SK-N-SH (cell line): ENCODE results near the gene BTBD9. TPM values are rescaled to one million over a fixed set of nuclear protein-coding genes. Genes with fewer than 3 reads are reported as not detected.

Experiments used
- CTCF ChIA-PET: fragments of 300-600, 350-600 bp; formaldehyde crosslinking; extraction: SDS; loops from one replicate; lab custom pipeline; 2021; lab: Yijun Ruan, JAX
- POLR2A ChIA-PET: fragments of 350-600 bp; sonication (Branson Sonifier 250); formaldehyde crosslinking; extraction: SDS; loops from one replicate; lab custom pipeline; 2020; ENCODE audit warnings: antibody characterized with exemption, inconsistent platforms; lab: Yijun Ruan, JAX
- DNase-seq: peaks from one replicate; pipeline ENCODE4 v3.0.0; 2012
- H2AFZ ChIP-seq: fragments of 200-600 bp; sonication (generic); 2 replicates; pipeline ENCODE4 v1.8.1; 2016; ENCODE audit warnings: antibody characterized with exemption, mild to moderate bottlenecking, low read depth
- H3F3A ChIP-seq: fragments of 200-600 bp; sonication (generic); replicated peaks from 2 replicates; pipeline ENCODE3; 2016; ENCODE audit warnings: antibody characterized with exemption, mild to moderate bottlenecking; ENCODE audit not compliant: insufficient read depth
- H3K27ac ChIP-seq, 2 experiments: fragments of 200-500 bp in 1 of 2; fragments of 200-600 bp in 1 of 2; sonication (Bioruptor generic) in 1 of 2; sonication (generic), shearing (Covaris generic) in 1 of 2; 2 replicates each; pipeline versions ENCODE4 v1.5.1 to v1.6.1; 2014 to 2016; ENCODE audit warnings: low read depth in 2 of 2, inconsistent platforms in 1 of 2, low read length in 1 of 2, mild to moderate bottlenecking in 1 of 2, mixed read lengths in 1 of 2
- H3K27me3 ChIP-seq: fragments of 200-600 bp; sonication (generic), shearing (Covaris generic); 2 replicates; pipeline ENCODE4 v1.6.1; 2016; ENCODE audit warnings: mixed run types; ENCODE audit not compliant: insufficient read depth
- H3K36me3 ChIP-seq, 2 experiments: fragments of 200-500 bp in 1 of 2; fragments of 200-600 bp in 1 of 2; sonication (Bioruptor generic) in 1 of 2; sonication (generic) in 1 of 2; replicated peaks in 1 of 2; 2 replicates each; pipeline versions ENCODE3 to v1.5.1; 2014 to 2016; ENCODE audit warnings: low read length in 1 of 2, mild to moderate bottlenecking in 1 of 2; ENCODE audit not compliant: insufficient read depth in 2 of 2, control insufficient read depth in 1 of 2
- H3K4me1 ChIP-seq, 2 experiments: fragments of 200-500 bp in 1 of 2; fragments of 200-600 bp in 1 of 2; sonication (Bioruptor generic) in 1 of 2; sonication (generic), shearing (Covaris generic) in 1 of 2; 2 replicates each; pipeline versions ENCODE4 v1.5.1 to v1.6.1; 2014 to 2016; ENCODE audit warnings: low read depth in 1 of 2, low read length in 1 of 2, mixed run types in 1 of 2; ENCODE audit not compliant: insufficient read depth in 2 of 2, control insufficient read depth in 1 of 2
- H3K4me2 ChIP-seq: fragments of 200-600 bp; sonication (generic), shearing (Covaris generic); 2 replicates; pipeline ENCODE4 v1.6.1; 2017; ENCODE audit warnings: mixed run types
- H3K4me3 ChIP-seq, 2 experiments: fragments of 200-500 bp in 1 of 2; fragments of 200-600 bp in 1 of 2; sonication (Bioruptor generic) in 1 of 2; sonication (generic), shearing (Covaris generic) in 1 of 2; 2 replicates each; pipeline versions ENCODE4 v1.5.1 to v1.8.1; 2014 to 2016; ENCODE audit warnings: low read depth in 2 of 2, inconsistent platforms in 1 of 2, low read length in 1 of 2, mild to moderate bottlenecking in 1 of 2, mixed read lengths in 1 of 2, moderate library complexity in 1 of 2
- H3K79me2 ChIP-seq: fragments of 200-600 bp; sonication (generic); 2 replicates; pipeline ENCODE4 v1.8.1; 2017; ENCODE audit warnings: mild to moderate bottlenecking; ENCODE audit not compliant: insufficient read depth
- H3K9ac ChIP-seq: fragments of 200-600 bp; sonication (generic); 2 replicates; pipeline ENCODE4 v1.6.1; 2017; ENCODE audit warnings: mixed run types
- H3K9me2 ChIP-seq: fragments of 200-600 bp; sonication (generic); 2 replicates; pipeline ENCODE4 v1.6.1; 2017; ENCODE audit warnings: mixed run types
- H3K9me3 ChIP-seq: fragments of 200-600 bp; sonication (generic); 2 replicates; pipeline ENCODE4 v1.6.1; 2017; ENCODE audit warnings: mixed run types, mild to moderate bottlenecking, moderate library complexity
- H4K20me1 ChIP-seq: fragments of 200-600 bp; sonication (generic); 2 replicates; pipeline ENCODE4 v1.6.1; 2017; ENCODE audit warnings: mild to moderate bottlenecking, mixed run types; ENCODE audit not compliant: insufficient read depth
- CTCF ChIP-seq: fragments of 200-600 bp; sonication (generic); IDR thresholded peaks from 2 replicates; pipeline ENCODE4 v1.6.1; 2017; ENCODE audit warnings: antibody characterized with exemption, mild to moderate bottlenecking, moderate library complexity
- ELF1 ChIP-seq: IDR thresholded peaks from 2 replicates; pipeline ENCODE4 v1.4.0; 2012
- EP300 ChIP-seq, 2 experiments: IDR thresholded peaks; 2 replicates each; pipeline versions ENCODE4 v1.4.0 to v1.6.1; 2012; ENCODE audit warnings: borderline replicate concordance in 1 of 2, low read depth in 1 of 2, low read length in 1 of 2
- EZH2phosphoT487 ChIP-seq: fragments of 200-600 bp; sonication (generic); IDR thresholded peaks from 2 replicates; pipeline ENCODE4 v1.6.1; 2017; ENCODE audit warnings: low read depth, mixed run types, mild to moderate bottlenecking, antibody characterized with exemption, moderate library complexity, borderline replicate concordance
- FOXJ3 ChIP-seq: sonication (generic); formaldehyde crosslinking; IDR thresholded peaks from 2 replicates; pipeline ENCODE4 v1.5.1; 2020; ENCODE audit warnings: mild to moderate bottlenecking, missing genetic modification reagents
- FOXM1 ChIP-seq: IDR thresholded peaks from 2 replicates; pipeline ENCODE4 v1.4.0; 2012; ENCODE audit warnings: low read depth, mild to moderate bottlenecking
- GABPA ChIP-seq: IDR thresholded peaks from 2 replicates; pipeline ENCODE4 v1.4.0; 2012; ENCODE audit warnings: low read depth, mild to moderate bottlenecking
- GATA2 ChIP-seq: sonication (generic); formaldehyde crosslinking; IDR thresholded peaks from 2 replicates; pipeline ENCODE4 v1.5.0; 2020; ENCODE audit warnings: mild to moderate bottlenecking, missing genetic modification reagents
- JUND ChIP-seq: IDR thresholded peaks from 2 replicates; pipeline ENCODE4 v1.4.0; 2012
- MEF2A ChIP-seq: IDR thresholded peaks from 2 replicates; pipeline ENCODE4 v1.4.0; 2012; ENCODE audit warnings: low read depth, borderline replicate concordance
- NRF1 ChIP-seq: IDR thresholded peaks from 2 replicates; pipeline ENCODE4 v1.6.1; 2012; ENCODE audit warnings: low read depth, mild to moderate bottlenecking, low read length
- RAD21 ChIP-seq: IDR thresholded peaks from 2 replicates; pipeline ENCODE4 v1.6.1; 2012; ENCODE audit warnings: mild to moderate bottlenecking, low read length
- RFX5 ChIP-seq: IDR thresholded peaks from 2 replicates; pipeline ENCODE4 v1.6.1; 2012; ENCODE audit warnings: mild to moderate bottlenecking, improper control_type of control experiment, low read length
- RXRA ChIP-seq: IDR thresholded peaks from 2 replicates; pipeline ENCODE4 v1.4.0; 2012; ENCODE audit warnings: low read depth, mild to moderate bottlenecking, borderline replicate concordance
- SMC3 ChIP-seq: IDR thresholded peaks from 2 replicates; pipeline ENCODE4 v1.6.1; 2012; ENCODE audit warnings: low read depth, low read length, improper control_type of control experiment
- TEAD4 ChIP-seq: IDR thresholded peaks from 2 replicates; pipeline ENCODE4 v1.4.0; 2012; ENCODE audit warnings: mild to moderate bottlenecking, borderline replicate concordance; ENCODE audit not compliant: insufficient read depth
- USF2 ChIP-seq: fragments of 150-350 bp; IDR thresholded peaks from 2 replicates; pipeline ENCODE4 v1.6.1; 2017; ENCODE audit warnings: antibody characterized with exemption, low read length, low read depth, borderline replicate concordance
- YY1 ChIP-seq: IDR thresholded peaks from 2 replicates; pipeline ENCODE4 v1.4.0; 2012; ENCODE audit warnings: low read depth, mild to moderate bottlenecking
- WGBS: methylation state at CpG from one replicate; pipeline ENCODE4 v1.1.6; 2017; ENCODE audit warnings: low lambda C conversion rate; 5-methylcytosine and 5-hydroxymethylcytosine counted together
- polyA plus RNA-seq, 3 experiments: library from polyadenylated mRNA; depleted of rRNA; stranded (reverse); fragments of >200 nt; gene quantifications; 2 replicates each; pipeline ENCODE4 v1.2.3, GENCODE V29; 2012
- TF ChIP-seq, protein P1 (sequence below): IDR thresholded peaks from 2 replicates; pipeline ENCODE4 v1.4.0; 2012; ENCODE audit warnings: low read depth
- TF ChIP-seq, protein P2 (sequence below): IDR thresholded peaks from 2 replicates; pipeline ENCODE4 v1.4.0; 2012; ENCODE audit warnings: low read depth, borderline replicate concordance

The BTBD9 gene
- polyA plus RNA-seq, 1 of the 3 experiments (the other 2 are of a cell fraction) = 2.2 TPM

DNA sequence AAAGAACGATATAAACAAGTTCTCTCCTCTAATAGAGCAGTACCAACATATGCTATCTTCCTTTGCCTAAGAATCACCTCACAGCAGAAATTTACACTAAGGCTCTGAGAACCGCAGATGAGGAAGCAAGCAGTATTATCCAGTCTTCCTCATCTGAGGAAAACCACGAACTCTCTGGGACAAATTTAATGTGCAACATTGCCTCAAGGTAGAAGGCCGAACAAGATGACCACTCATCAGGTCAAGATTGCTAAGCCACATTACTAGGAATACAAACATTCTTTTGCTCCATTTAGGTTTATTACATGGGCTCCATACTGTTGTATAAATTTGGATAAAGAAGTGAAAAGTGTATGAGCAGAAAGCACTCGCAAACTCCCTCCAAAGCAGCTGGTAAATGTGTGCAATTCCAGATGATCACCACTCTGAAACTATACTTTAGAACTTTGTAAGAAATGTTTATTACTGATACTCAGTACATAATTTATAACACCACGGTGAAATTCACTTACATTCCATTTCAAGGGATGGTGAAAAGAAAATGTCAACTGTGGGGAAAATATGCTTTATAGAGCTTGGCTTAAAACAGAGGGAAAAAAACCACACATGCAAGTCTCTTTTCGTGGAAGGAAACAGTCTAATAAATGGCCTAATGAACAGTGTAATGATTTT, 398.4 kb downstream of the BTBD9 start:
- CTCF ChIA-PET = interaction anchor here (0.8 to 1.5 kb wide), 3 partner anchors 13 to 91 kb away, joined by 3 read pairs; no protein-coding TSS in a partner anchor
- H3K9ac ChIP-seq = no peak overlapping the region
- peaks cover 0 to 20% of the 10 kb centered on the region in 2 experiments; a peak in 3 of 4 replicates for H3K4me1 ChIP-seq
- no peak overlapping the region for H3K4me2 ChIP-seq
- no peaks in the 10 kb centered on the region for H3K36me3 ChIP-seq
- no peak for DNase-seq
- no peaks in the 10 kb centered on the region for H3K9me2 ChIP-seq
- POLR2A ChIA-PET = no interaction called here
- H3K9me3 ChIP-seq = no peaks in the 10 kb centered on the region
- no peaks in the 10 kb centered on the region for H3K27me3 ChIP-seq
- H3K27ac ChIP-seq = no peak overlapping the region
- 80% methylated on average over 7 of the region's 7 CpGs for WGBS
- TF ChIP-seq, protein P1, sequence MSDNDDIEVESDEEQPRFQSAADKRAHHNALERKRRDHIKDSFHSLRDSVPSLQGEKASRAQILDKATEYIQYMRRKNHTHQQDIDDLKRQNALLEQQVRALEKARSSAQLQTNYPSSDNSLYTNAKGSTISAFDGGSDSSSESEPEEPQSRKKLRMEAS = no peak
- TF ChIP-seq USF2 = no peak
- no peak for TF ChIP-seq NRF1
- no peak for TF ChIP-seq EZH2phosphoT487
- no peak for TF ChIP-seq GABPA
- no peak for TF ChIP-seq SMC3
- no peak for TF ChIP-seq GATA2 (CRISPR knock-in tag)
- no peak for TF ChIP-seq JUND
- TF ChIP-seq TEAD4 = no peak
- TF ChIP-seq YY1 = no peak
- no peak for TF ChIP-seq EP300 (IDR thresholded peaks at IDR 0.05; ENCODE audit: borderline replicate concordance in 1 of 2, low read depth in 1 of 2, low read length in 1 of 2)
- TF ChIP-seq RFX5 = no peak
- TF ChIP-seq, protein P2, sequence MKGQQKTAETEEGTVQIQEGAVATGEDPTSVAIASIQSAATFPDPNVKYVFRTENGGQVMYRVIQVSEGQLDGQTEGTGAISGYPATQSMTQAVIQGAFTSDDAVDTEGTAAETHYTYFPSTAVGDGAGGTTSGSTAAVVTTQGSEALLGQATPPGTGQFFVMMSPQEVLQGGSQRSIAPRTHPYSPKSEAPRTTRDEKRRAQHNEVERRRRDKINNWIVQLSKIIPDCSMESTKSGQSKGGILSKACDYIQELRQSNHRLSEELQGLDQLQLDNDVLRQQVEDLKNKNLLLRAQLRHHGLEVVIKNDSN = no peak
- TF ChIP-seq FOXJ3 = no peak
- TF ChIP-seq FOXM1 = no peak
- TF ChIP-seq MEF2A = no peak
- no peak for TF ChIP-seq RAD21
- TF ChIP-seq ELF1 = no peak
- no peak for TF ChIP-seq RXRA
- no peak for TF ChIP-seq CTCF
- H3K79me2 ChIP-seq = no peaks in the 10 kb centered on the region
- H3K4me3 ChIP-seq = no peak overlapping the region
- no peaks in the 10 kb centered on the region for H4K20me1 ChIP-seq
- no peak overlapping the region for H2AFZ ChIP-seq
- no peaks in the 10 kb centered on the region for H3F3A ChIP-seq
